ENCODE data around the gene RPRM. TPM values are rescaled to one million over a fixed set of nuclear protein-coding genes. Genes with fewer than 3 reads are reported as not detected.

RPRM gene
- total and polyA plus RNA-seq, 5 experiments from 2014 or later = 0.43 TPM; not detected in 4

DNA sequence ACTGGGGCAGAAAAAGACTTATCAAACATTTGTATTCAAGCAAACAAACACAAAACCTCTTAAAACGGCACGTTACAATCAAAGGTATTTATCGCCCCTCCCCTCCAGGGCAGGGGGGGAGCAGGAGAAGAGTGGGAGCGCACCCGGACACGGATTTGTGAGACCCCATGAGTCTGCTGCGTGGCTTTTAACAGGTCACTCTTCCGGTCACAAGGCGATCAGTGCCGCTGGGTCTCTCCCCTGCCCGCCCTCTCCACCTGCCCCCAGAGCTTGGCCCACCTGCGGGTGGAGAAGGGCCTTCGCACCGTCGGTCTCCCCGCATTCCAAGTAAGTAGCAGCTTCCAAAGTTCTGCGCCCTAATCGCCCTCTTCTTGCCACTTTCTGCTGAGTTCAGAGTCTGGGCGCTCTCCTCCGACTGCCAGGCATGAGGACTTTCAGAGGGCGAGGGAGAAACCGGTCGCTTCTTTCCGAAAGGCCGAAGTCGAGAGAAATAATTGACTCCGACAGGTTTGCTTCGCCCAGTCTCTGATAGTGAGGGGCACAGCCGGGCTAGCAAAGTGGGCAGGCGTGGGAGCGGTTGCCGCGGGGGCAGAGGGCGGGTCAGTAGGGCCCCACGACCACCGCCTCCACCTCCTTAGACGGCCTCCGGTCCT is 800 bp downstream of the RPRM start:
- no peaks in the 10 kb centered on the region for H3K9me3 Mint-ChIP-seq
- POLR2A ChIA-PET = no interaction called here
- DNase-seq (peak in 2 of 10 donors; percentile 1 to 5), ATAC-seq (no peak)
- H3K36me3 Mint-ChIP-seq = no peaks in the 10 kb centered on the region
- peaks cover 9 to 30% (median 21%) of the 10 kb centered on the region in 4 donors for H3K4me1 Mint-ChIP-seq
- H3K27me3 Mint-ChIP-seq = peaks cover 39 to 76% (median 60%) of the 10 kb centered on the region in 5 donors
- peak overlapping the region; percentile 68 to 92 (median 80) for H3K4me3 Mint-ChIP-seq
- H3K27ac Mint-ChIP-seq = peak overlapping the region in 1 of 10 donors; percentile 41

DNA sequence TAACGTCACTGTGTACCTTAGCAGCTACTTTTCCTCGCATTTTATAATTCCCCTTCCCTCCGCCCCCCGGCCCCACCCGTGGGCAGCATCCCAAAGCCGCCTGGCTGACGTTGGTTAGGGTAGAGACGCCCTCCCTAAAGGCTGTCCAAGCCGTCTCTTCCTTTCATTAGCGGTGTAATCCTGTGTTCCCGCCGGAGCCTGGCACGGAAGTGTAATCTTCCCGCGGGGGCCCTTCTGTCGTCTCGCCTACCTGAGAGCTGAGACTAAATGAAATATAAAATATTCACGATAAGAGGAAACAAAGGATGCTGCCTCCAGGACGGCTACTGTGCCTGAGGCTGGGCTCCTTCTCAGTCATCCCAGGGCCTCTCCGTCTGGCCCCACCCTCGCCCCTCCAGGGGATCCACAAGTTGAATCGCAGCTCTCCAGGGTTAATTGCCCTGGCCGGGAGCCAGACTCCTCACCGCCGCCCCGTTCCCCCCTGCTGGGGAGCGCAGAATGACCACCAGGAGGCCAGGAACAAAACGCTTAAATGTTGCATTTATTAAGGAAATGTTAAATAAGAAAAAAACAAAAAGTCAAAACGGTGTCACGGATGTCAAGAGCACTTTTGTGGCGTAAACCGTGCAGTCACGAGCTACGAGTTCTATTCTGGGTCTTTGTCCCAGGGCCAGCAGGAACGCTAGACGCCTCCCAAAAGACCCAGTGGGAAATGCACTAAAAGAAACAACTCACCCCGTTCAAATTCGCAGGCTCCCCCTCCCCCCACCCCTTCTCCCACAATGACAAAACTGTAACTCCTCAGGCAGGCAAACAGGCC is 1.5 kb downstream of the RPRM start:
- Mint-ChIP-seq H3K27me3 (peaks cover 40 to 75% (median 60%) of the 10 kb centered on the region in 5 donors), H3K36me3 (no peaks in the 10 kb centered on the region), H3K27ac (no peak overlapping the region), H3K4me1 (peaks cover 9 to 27% (median 21%) of the 10 kb centered on the region in 4 donors), H3K4me3 (peak overlapping the region; percentile 68 to 92 (median 80)), H3K9me3 (no peaks in the 10 kb centered on the region)
- DNase-seq (peak in 2 of 10 donors; percentile 2 to 3), ATAC-seq (no peak)
- POLR2A ChIA-PET = no interaction called here

DNA sequence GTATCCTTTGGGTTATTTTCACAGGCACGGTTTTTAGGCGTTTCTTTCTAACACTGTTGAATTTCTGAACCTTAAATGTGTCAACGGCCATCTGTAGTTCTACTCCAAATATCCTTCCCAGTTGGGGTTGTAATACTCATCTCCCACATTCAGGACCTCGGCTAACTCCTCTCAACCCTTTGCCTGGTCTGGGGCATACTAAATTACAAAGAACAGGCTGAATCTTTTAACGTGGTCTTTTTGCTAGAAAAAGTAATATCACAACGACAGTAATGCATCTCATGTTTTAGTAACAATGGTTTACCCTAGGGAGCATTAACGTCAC is 2.1 kb downstream of the RPRM start:
- peak overlapping the region in 3 of 10 donors; percentile 8 to 79 (median 32) for H3K4me3 Mint-ChIP-seq
- peaks cover 36 to 75% (median 58%) of the 10 kb centered on the region in 5 donors for H3K27me3 Mint-ChIP-seq
- POLR2A ChIA-PET = no interaction called here

DNA sequence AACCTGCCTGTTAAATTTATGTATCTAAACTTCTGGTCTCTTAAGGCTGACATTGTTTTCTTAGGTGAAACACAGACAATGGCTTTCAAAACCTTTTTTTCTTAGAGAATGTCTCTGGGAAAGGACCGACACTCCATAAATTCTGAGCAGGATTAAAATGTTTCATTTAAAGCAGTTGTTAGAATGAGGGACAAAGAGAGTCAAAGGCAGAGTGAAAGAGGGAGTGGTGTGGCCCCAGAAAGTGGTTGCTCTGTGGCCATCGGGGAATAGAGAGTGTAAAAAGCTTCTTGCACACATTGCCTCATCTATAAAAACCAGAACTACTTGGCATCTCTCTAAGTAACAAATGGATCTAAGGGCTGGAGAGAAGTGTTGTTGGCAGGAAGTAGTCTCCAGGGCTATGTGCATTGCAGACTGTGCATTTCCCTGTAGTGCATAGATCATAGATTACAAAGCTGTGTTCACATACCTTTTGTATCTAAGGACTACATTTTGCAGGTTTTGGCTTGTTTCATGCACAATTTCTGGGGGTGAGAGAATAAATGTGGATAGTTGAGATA is 3.6 kb downstream of the RPRM start:
- POLR2A ChIA-PET = no interaction called here
- DNase-seq (no peak), ATAC-seq (no peak)
- Mint-ChIP-seq H3K9me3 (no peaks in the 10 kb centered on the region), H3K27me3 (peaks cover 31 to 69% (median 55%) of the 10 kb centered on the region in 5 donors), H3K27ac (no peak overlapping the region), H3K4me3 (no peak overlapping the region), H3K36me3 (no peaks in the 10 kb centered on the region), H3K4me1 (peaks cover 9 to 25% (median 21%) of the 10 kb centered on the region in 4 donors)

More for the DNA sequence above, 2.1 kb downstream of the RPRM start:
- DNase-seq (no peak), ATAC-seq (no peak)
- H3K36me3 Mint-ChIP-seq = no peaks in the 10 kb centered on the region
- no peaks in the 10 kb centered on the region for H3K9me3 Mint-ChIP-seq
- H3K27ac Mint-ChIP-seq = no peak overlapping the region
- peaks cover 9 to 25% (median 21%) of the 10 kb centered on the region in 4 donors for H3K4me1 Mint-ChIP-seq

DNA sequence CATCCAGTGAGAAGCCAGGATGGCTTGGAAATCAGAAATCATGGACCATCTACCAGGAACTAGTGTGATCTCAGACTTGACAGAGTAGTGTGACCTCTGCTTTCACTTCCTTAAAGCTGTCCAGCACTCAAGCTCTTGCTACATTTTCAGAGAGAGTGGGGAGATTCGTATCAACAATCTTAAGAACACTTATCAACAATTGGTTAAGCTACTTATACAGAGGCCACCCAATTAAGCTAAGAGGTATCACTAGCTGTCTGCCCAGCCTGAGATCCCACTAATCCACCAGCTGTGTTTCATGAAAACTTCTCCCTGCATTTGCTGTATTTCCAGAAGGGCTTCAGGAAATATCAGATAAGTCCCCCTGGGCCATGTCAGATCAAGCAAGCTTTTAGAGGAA is 4.2 kb downstream of the RPRM start:
- no peak for DNase-seq
- Mint-ChIP-seq H3K9me3 (no peaks in the 10 kb centered on the region), H3K27ac (no peak overlapping the region), H3K27me3 (peaks cover 29 to 64% (median 50%) of the 10 kb centered on the region in 5 donors), H3K4me3 (no peak overlapping the region), H3K4me1 (peaks cover 9 to 25% (median 21%) of the 10 kb centered on the region in 4 donors), H3K36me3 (no peaks in the 10 kb centered on the region)
- ATAC-seq = no peak
- POLR2A ChIA-PET = no interaction called here

DNA sequence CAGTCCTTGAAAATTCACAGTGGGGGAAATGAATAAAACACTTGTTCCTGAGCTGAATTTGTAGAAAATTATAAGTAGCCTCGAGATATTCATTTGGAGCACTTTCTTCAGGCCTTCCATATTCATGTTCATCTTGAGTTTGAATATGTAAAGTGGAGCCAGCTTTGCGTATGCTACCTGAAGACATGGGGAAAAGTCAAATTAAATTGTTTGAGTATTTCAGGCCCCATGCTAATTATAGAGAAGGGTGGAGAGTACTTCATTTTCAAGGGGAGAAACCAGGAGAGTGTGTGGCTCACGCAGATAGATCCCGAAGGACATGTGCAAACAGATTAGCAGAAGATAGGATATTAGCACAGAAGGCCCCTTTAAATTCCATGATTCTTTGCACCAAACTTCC is 7.7 kb downstream of the RPRM start:
- H3K27me3 Mint-ChIP-seq = peaks cover 18 to 36% (median 26%) of the 10 kb centered on the region in 5 donors
- no peaks in the 10 kb centered on the region for H3K9me3 Mint-ChIP-seq
- no peaks in the 10 kb centered on the region for H3K4me1 Mint-ChIP-seq
- H3K27ac Mint-ChIP-seq = no peak overlapping the region
- no peak overlapping the region for H3K4me3 Mint-ChIP-seq
- POLR2A ChIA-PET = no interaction called here
- DNase-seq = no peak
- H3K36me3 Mint-ChIP-seq = no peaks in the 10 kb centered on the region
- ATAC-seq = no peak

DNA sequence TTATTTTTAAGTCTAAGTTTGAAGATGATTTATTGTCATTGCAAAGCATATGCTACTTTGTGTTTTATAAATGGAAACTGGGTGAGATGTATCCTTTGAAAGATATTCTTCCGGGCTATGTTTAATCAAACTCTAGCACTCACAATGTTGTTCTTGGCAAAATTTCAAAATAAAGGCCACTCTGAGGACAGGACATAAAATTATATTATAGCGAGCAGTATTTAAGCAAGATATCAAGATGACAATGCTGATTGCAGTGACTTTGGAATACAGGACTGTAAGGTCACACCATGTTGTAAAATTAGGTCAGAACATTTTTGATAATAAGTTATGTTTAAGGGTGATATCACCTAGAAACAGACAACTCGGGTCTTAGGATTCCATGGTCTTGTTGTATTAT is 14.2 kb downstream of the RPRM start:
- ATAC-seq (no peak), DNase-seq (no peak)

DNA sequence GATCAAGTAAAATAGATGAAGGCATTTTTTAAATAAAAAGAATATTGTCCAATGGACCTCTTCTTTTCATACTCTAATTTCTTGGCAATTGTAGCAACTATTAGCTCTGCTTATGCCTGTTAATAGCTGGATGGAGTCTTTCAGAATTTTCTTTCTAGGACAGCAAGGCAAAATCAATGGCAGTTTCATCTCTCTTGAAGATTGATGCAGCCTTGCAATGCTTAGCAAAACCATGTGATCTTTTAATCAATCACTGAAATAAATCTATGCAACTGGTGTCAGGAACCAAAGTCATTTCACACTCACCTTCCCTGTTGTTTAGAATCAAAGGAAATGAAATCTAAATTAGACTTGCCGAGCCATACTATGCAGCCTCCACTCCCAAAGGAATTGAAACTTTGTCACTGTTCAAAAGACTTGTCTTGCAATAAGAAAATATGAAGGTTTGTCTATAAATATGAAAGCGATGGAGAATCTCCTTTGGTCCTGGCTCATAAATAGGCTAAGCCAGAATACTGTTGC is 16.2 kb downstream of the RPRM start:
- Mint-ChIP-seq H3K27ac (no peak overlapping the region), H3K27me3 (peaks cover 5 to 34% (median 24%) of the 10 kb centered on the region in 5 donors), H3K36me3 (no peaks in the 10 kb centered on the region), H3K4me3 (no peak overlapping the region), H3K9me3 (peaks cover 0 to 3% (median 0%) of the 10 kb centered on the region in 9 donors), H3K4me1 (no peaks in the 10 kb centered on the region)
- POLR2A ChIA-PET = no interaction called here
- no peak for DNase-seq
- no peak for ATAC-seq

More for the DNA sequence above, 14.2 kb downstream of the RPRM start:
- Mint-ChIP-seq H3K4me3 (no peak overlapping the region), H3K27ac (no peak overlapping the region), H3K36me3 (no peaks in the 10 kb centered on the region), H3K9me3 (no peaks in the 10 kb centered on the region), H3K4me1 (no peaks in the 10 kb centered on the region), H3K27me3 (peaks cover 3 to 24% (median 15%) of the 10 kb centered on the region in 5 donors)
- POLR2A ChIA-PET = no interaction called here

DNA sequence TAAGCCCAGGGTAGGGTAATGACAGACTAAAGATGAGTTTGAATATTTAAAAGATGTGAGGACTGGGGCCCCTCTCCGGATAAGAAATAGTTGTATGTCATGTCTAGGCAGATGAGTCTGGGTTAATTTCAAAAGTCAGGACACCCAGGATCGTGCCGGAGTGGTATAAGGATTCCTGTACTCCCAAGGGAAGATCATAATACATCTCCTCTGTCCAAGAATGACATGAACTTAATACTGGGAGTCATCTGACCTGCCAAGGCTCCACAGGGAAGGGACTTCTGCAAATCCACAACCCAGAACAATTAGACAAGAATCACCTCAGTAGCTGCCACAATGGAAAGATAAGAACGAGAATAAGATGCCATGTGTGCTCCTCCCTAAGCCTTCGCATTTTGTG is 17.1 kb downstream of the RPRM start:
- DNase-seq = no peak
- ATAC-seq = no peak
- Mint-ChIP-seq H3K36me3 (no peaks in the 10 kb centered on the region), H3K27ac (no peak overlapping the region), H3K4me1 (no peaks in the 10 kb centered on the region), H3K27me3 (peaks cover 5 to 35% (median 20%) of the 10 kb centered on the region in 5 donors), H3K9me3 (peaks cover 0 to 3% (median 0%) of the 10 kb centered on the region in 9 donors), H3K4me3 (no peak overlapping the region)
- POLR2A ChIA-PET = no interaction called here

DNA sequence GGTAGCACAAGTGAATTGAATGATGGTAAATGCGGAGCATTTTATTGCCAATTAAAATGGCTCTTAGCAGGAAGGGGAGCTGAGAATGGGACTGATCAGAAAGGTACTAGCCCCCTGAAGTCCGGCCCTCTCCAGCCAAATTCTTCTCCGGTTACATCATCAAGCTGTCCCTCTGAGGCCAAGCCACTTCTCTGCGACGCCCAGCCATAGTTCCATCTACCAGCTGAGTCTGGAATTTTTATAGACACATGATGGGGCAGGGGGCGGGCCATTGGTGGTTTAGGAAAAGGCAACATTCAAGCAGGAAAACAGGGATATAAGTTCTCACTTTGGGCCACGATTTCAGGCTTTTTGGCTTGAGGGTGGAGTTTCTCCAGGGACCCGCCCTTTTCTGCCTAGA is 22.7 kb downstream of the RPRM start:
- ATAC-seq (no peak), DNase-seq (no peak)
- Mint-ChIP-seq H3K27me3 (peaks cover 8 to 36% (median 15%) of the 10 kb centered on the region in 5 donors), H3K9me3 (peaks cover 0 to 3% (median 0%) of the 10 kb centered on the region in 9 donors), H3K4me3 (no peak overlapping the region), H3K36me3 (no peaks in the 10 kb centered on the region), H3K27ac (no peak overlapping the region), H3K4me1 (no peaks in the 10 kb centered on the region)
- POLR2A ChIA-PET = no interaction called here

DNA sequence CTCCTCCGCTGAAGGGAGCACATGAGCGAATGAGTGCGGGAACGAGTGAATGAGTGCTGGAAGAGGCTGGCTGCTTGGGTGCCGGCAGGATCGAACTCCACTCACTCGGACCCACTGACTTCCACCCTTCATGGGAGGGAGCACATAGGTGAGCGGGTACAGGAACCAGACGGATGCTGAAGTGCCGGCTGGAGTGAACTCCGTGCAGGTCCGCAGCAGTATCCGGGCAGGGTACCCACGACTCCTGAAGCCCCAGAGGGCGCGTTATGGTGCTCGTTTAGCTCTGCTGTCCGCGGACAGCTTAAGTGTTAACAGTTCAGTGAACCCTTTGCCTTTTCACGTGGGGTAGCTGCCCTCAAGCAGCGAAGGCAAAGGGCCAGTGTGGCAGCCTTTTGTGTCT is 23.2 kb downstream of the RPRM start:
- no peak overlapping the region for H3K27ac Mint-ChIP-seq
- H3K4me3 Mint-ChIP-seq = no peak overlapping the region
- POLR2A ChIA-PET = no interaction called here
- no peaks in the 10 kb centered on the region for H3K4me1 Mint-ChIP-seq
- DNase-seq (no peak), ATAC-seq (no peak)
- H3K9me3 Mint-ChIP-seq = peaks cover 0 to 3% (median 0%) of the 10 kb centered on the region in 9 donors
- no peaks in the 10 kb centered on the region for H3K36me3 Mint-ChIP-seq
- peaks cover 8 to 34% (median 15%) of the 10 kb centered on the region in 5 donors for H3K27me3 Mint-ChIP-seq

DNA sequence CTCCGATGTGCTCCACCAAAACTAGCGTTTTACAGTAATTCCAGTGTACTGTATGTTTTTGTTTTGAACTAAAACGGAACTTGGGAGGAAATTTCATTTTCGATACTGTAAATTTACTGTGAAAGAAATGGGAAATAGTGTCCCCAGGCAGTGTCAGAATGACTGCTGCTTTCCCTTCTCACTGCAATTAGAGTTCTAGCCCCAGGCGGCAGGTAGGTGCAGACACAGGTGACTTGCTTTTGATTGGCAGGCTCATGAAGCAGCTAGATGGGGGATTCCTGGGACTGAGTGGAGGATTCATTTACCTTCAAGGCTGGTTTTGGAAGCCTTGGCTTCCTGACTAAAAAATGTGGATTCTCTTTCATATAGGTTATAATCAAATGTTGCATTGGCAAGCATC is 27.0 kb downstream of the RPRM start:
- Mint-ChIP-seq H3K27me3 (peaks cover 0 to 9% (median 4%) of the 10 kb centered on the region in 5 donors), H3K27ac (no peak overlapping the region), H3K36me3 (no peaks in the 10 kb centered on the region), H3K9me3 (no peaks in the 10 kb centered on the region), H3K4me1 (no peaks in the 10 kb centered on the region), H3K4me3 (no peak overlapping the region)
- POLR2A ChIA-PET = no interaction called here
- no peak for ATAC-seq
- DNase-seq = no peak

DNA sequence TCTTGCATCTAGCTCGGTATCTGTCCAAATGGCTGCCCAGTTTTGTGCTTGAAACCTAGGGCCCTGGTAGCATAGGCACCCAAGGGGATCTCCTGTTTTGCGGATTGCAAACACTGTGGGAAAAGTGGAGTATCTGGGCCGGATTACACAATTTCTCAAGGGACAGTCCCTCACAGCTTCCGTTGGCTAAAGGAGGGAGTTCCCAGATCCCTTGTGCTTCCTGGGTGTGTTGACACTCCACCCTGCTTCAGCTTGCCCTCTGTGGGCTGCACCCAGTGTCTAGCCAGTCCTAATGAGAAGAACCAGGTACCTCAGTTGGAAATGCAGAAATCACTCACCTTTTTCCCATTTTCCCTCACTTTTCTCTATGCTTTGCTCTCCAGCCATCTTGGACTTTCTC is 35.5 kb downstream of the RPRM start:
- ATAC-seq (no peak), DNase-seq (no peak)
- Mint-ChIP-seq H3K4me1 (no peaks in the 10 kb centered on the region), H3K27me3 (peaks cover 0 to 13% (median 4%) of the 10 kb centered on the region in 5 donors), H3K27ac (peak overlapping the region in 1 of 10 donors; percentile 8), H3K9me3 (peaks cover 0 to 22% (median 12%) of the 10 kb centered on the region in 9 donors), H3K4me3 (no peak overlapping the region), H3K36me3 (peaks cover 0 to 11% (median 0%) of the 10 kb centered on the region in 3 donors)
- POLR2A ChIA-PET = no interaction called here

Data from naive thymus-derived CD8-positive, alpha-beta T cell (primary cell).